Gastrocnemius medialis (tissue), 4 donors: ENCODE measurements around the gene ZBTB7C. TPM values are rescaled to one million over a fixed set of nuclear protein-coding genes. Genes with fewer than 3 reads are reported as not detected.
A peak's percentile ranks its signal among the peaks of the same experiment; 100 is the strongest.

ENCODE experiments used
- ATAC-seq, 2 donors: fragments of 150-250 bp; one replicate each; pipeline ENCODE4 v1.9.1; 2016
- DNase-seq, 2 donors: peaks; one replicate each; pipeline ENCODE4 v3.0.0-alpha.2; 2019
- H3K27ac ChIP-seq, 4 donors: fragments of 200-600 bp; sonication (generic); 1 replicate in 1 of 4; 2 replicates in 3 of 4; pipeline ENCODE4 v1.5.1; 2016 to 2018; ENCODE audit warnings: mild to moderate bottlenecking in 2 of 4, moderate library complexity in 1 of 4
- H3K27me3 ChIP-seq, 3 donors: fragments of 200-600 bp; sonication (generic) in 2 of 3; 1 replicate in 1 of 3; 2 replicates in 2 of 3; pipeline versions ENCODE4 v1.5.1 to v1.6.0; 2016 to 2019; ENCODE audit warnings: mild to moderate bottlenecking in 1 of 3, moderate library complexity in 1 of 3
- H3K36me3 ChIP-seq, 2 donors: fragments of 200-600 bp; sonication (generic) in 1 of 2; one replicate each; pipeline ENCODE4 v1.5.1; 2017 to 2018
- H3K4me1 ChIP-seq, 2 donors: fragments of 200-600 bp; sonication (generic) in 1 of 2; one replicate each; pipeline ENCODE4 v1.5.1; 2016 to 2017; ENCODE audit warnings: mild to moderate bottlenecking in 2 of 2
- H3K4me3 ChIP-seq, 4 donors: fragments of 200-600 bp; sonication (generic) in 3 of 4; 1 replicate in 1 of 4; 2 replicates in 3 of 4; pipeline ENCODE4 v1.5.1; 2016 to 2019; ENCODE audit warnings: mild to moderate bottlenecking in 2 of 4
- H3K9me3 ChIP-seq, 3 donors: fragments of 200-600 bp; sonication (generic) in 2 of 3; 1 replicate in 1 of 3; 2 replicates in 2 of 3; pipeline ENCODE4 v1.5.1; 2016 to 2019
- CTCF ChIP-seq, 5 experiments: fragments of 450-650 bp in 3 of 5; fragments of 200-600 bp in 2 of 5; sonication (generic) in 2 of 5; IDR thresholded peaks in 4 of 5; conservative IDR thresholded peaks in 1 of 5; 1 replicate in 4 of 5; 2 replicates in 1 of 5; pipeline ENCODE4 v1.5.1; 2016 to 2019; ENCODE audit warnings: antibody characterized with exemption in 5 of 5, mild to moderate bottlenecking in 3 of 5, moderate library complexity in 3 of 5
- POLR2A ChIP-seq, 2 donors: fragments of 450-650 bp; IDR thresholded peaks; one replicate each; pipeline ENCODE4 v1.6.1; 2017; ENCODE audit warnings: antibody characterized with exemption in 2 of 2, mild to moderate bottlenecking in 2 of 2, moderate library complexity in 2 of 2
- in situ Hi-C, 4 donors: fragments of 200-750 bp; cut with MboI; loops; one replicate each; pipeline versions ENCODE4 v1.15.0 to v1.8.0; 2017; ENCODE audit warnings: low sequenced_read_pairs in 4 of 4
- intact Hi-C: fragments of 100-400 bp; cut with DNase I; formaldehyde crosslinking; loops from one replicate; pipeline ENCODE4 v1.15.1; 2023; ENCODE audit warnings: low total_unique reads
- total RNA-seq, 4 donors: library from RNA; depleted of rRNA; stranded (reverse); fragments of >200 nt; gene quantifications; one replicate each; pipeline versions ENCODE4 v1.1.0 to v1.2.3, GENCODE V29; 2016

Gene ZBTB7C
- total RNA-seq, 4 donors from 2014 or later, result 0.53 to 12.3 (median 1.1) TPM

DNA sequence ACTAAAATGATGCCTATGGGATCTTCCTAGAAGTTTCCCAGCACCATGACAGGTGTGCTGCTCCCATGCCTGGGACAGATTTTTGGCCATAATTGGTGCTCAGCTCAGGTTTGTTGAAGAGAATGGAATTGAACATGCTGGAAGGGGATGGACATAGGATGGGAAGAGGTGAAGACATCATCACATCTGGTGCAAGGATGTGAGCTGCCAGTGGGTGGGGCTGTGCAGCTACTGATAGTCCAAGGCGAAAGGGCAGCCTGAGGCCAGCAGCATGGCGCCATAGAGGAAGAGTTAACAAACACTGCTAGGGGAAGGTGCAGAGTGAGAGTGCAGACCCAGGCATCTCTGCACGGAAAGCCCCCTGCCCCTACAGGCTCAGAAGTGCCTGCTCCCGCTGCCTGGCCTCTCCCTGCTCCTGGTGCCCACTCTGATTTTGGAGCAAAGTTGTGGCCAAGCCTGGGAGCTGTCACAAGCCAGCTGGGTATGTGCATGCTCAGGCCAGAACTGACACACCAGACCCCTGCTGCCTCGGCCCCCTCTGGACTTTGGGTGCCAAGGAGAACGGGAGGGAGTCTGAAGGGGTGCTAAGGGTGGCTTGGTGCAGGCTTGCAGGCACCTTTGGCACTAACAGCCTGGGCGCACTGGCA lies 178.6 kb downstream of the ZBTB7C start:
- no peak overlapping the region for H3K4me3 ChIP-seq
- TF ChIP-seq POLR2A (IDR thresholded peaks at IDR 0.05) (no peak), CTCF (IDR thresholded peaks at IDR 0.05 in 4 of 5, conservative IDR thresholded peaks at IDR 0.05 in 1 of 5) (peak; percentile 36 to 65 (median 62))
- H3K4me1 ChIP-seq, result peaks cover 0 to 5% of the 10 kb centered on the region in 2 donors
- ATAC-seq (peak; percentile 76 to 85), DNase-seq (peak; percentile 27 to 64)
- intact Hi-C loops, result loop anchor here (1.0 to 5.0 kb wide), 2 partner anchors 112 to 216 kb away; no protein-coding TSS in a partner anchor
- no peak overlapping the region for H3K27ac ChIP-seq
- in situ Hi-C loops, result loop anchor here in 3 of 4 donors (10.0 kb wide), 2 partner anchors 114 to 214 kb away; no protein-coding TSS in a partner anchor
- no peaks in the 10 kb centered on the region for H3K36me3 ChIP-seq
- H3K9me3 ChIP-seq, result no peaks in the 10 kb centered on the region
- H3K27me3 ChIP-seq, result no peaks in the 10 kb centered on the region

- in situ Hi-C loops, result loop anchor here in 1 of 4 donors (5.0 kb wide), 1 partner anchor 218 kb away; no protein-coding TSS in a partner anchor
- no peaks in the 10 kb centered on the region for H3K9me3 ChIP-seq
- TF ChIP-seq POLR2A (IDR thresholded peaks at IDR 0.05) (no peak), CTCF (IDR thresholded peaks at IDR 0.05 in 4 of 5, conservative IDR thresholded peaks at IDR 0.05 in 1 of 5) (no peak)
- no peak overlapping the region for H3K27ac ChIP-seq
- H3K36me3 ChIP-seq, result no peaks in the 10 kb centered on the region
- no peak overlapping the region for H3K4me3 ChIP-seq
- peaks cover 0 to 5% of the 10 kb centered on the region in 2 donors for H3K4me1 ChIP-seq
- no peak for ATAC-seq
- H3K27me3 ChIP-seq, result no peaks in the 10 kb centered on the region
- DNase-seq, result no peak
- intact Hi-C loops, result no loop called here
Measured at GRCh38 chr18:48229552-48229981, 179.6 kb downstream of the ZBTB7C start.

DNA sequence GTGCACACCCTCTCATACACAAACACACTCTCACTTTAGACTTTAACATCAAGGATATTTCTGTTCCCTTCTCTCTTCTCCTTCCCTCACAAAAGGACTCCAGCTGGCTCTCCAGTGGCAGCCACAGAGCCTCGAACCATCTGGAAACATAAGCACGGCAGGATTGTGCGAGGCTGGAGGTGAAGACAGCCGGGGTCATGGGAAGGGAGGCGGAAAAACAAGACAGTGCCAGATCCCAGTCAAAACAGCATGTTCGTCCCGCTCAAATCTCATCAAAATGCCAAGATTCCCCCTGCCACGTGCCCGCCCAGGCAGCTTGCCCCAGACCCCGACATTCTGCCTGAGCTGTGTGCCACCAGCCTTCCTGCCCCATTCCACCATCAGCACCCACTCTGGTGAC lies 180.3 kb downstream of the ZBTB7C start:
- no peak for DNase-seq
- Histone ChIP-seq H3K27me3 (no peaks in the 10 kb centered on the region), H3K4me3 (no peak overlapping the region), H3K36me3 (no peaks in the 10 kb centered on the region), H3K4me1 (peaks cover 0 to 5% of the 10 kb centered on the region in 2 donors), H3K27ac (peak overlapping the region in 1 of 4 donors; percentile 41), H3K9me3 (no peaks in the 10 kb centered on the region)
- no peak for ATAC-seq
- TF ChIP-seq POLR2A (IDR thresholded peaks at IDR 0.05), result no peak
- TF ChIP-seq CTCF (IDR thresholded peaks at IDR 0.05 in 4 of 5, conservative IDR thresholded peaks at IDR 0.05 in 1 of 5), result no peak
- intact Hi-C loops (no loop called here), in situ Hi-C loops (loop anchor here in 1 of 4 donors (5.0 kb wide), 1 partner anchor 218 kb away; no protein-coding TSS in a partner anchor)

GRCh38 chr18:48228301-48228715 lies 180.9 kb downstream of the ZBTB7C start:
- H3K4me3 ChIP-seq, result no peak overlapping the region
- intact Hi-C loops (no loop called here), in situ Hi-C loops (loop anchor here in 1 of 4 donors (5.0 kb wide), 1 partner anchor 219 kb away; no protein-coding TSS in a partner anchor)
- TF ChIP-seq POLR2A (IDR thresholded peaks at IDR 0.05) (no peak), CTCF (IDR thresholded peaks at IDR 0.05 in 4 of 5, conservative IDR thresholded peaks at IDR 0.05 in 1 of 5) (no peak)
- H3K36me3 ChIP-seq, result no peaks in the 10 kb centered on the region
- ATAC-seq (peak; percentile 69), DNase-seq (peak; percentile 32 to 65)
- H3K4me1 ChIP-seq, result peaks cover 0 to 5% of the 10 kb centered on the region in 2 donors
- no peaks in the 10 kb centered on the region for H3K27me3 ChIP-seq
- H3K9me3 ChIP-seq, result no peaks in the 10 kb centered on the region
- no peak overlapping the region for H3K27ac ChIP-seq
